Large intestine (tissue), 3 donors: ENCODE results near the gene KDM4B. TPM values are rescaled to one million over a fixed set of nuclear protein-coding genes. Genes with fewer than 3 reads are reported as not detected.
"Not testable (repeated sequence)": the region's sequence is repeated elsewhere in the genome, so short reads cannot be mapped to it uniquely, and the experiment has no call there.

Experiments
- DNase-seq, 2 donors: peaks; one replicate each; pipeline versions ENCODE4 v3.0.0 to v3.0.0-alpha.2; 2013
- H3K27ac ChIP-seq: one replicate; pipeline ENCODE4 v1.5.1; 2013; ENCODE audit warnings: low read length
- H3K27me3 ChIP-seq: 2 replicates; pipeline ENCODE4 v1.6.1; 2013; ENCODE audit warnings: low read length; ENCODE audit not compliant: control insufficient read depth, insufficient read depth
- H3K36me3 ChIP-seq: 2 replicates; pipeline ENCODE4 v1.6.1; 2013; ENCODE audit warnings: low read length; ENCODE audit not compliant: control insufficient read depth, insufficient read depth
- H3K4me1 ChIP-seq: one replicate; pipeline ENCODE4 v1.6.1; 2013; ENCODE audit warnings: low read length; ENCODE audit not compliant: control insufficient read depth, insufficient read depth
- H3K4me3 ChIP-seq: one replicate; pipeline ENCODE4 v1.5.1; 2013; ENCODE audit warnings: low read length
- H3K9me3 ChIP-seq: one replicate; pipeline ENCODE4 v1.6.1; 2013; ENCODE audit warnings: mild to moderate bottlenecking, low read depth, low read length, moderate library complexity; ENCODE audit not compliant: control insufficient read depth
- WGBS: methylation state at CpG from one replicate; pipeline ENCODE4 v1.1.5; 2013; ENCODE audit warnings: low lambda C conversion rate; ENCODE audit not compliant: insufficient coverage; 5-methylcytosine and 5-hydroxymethylcytosine counted together
- polyA plus RNA-seq: library from polyadenylated mRNA; unstranded; fragments of 120-200 nt; gene quantifications from one replicate; pipeline ENCODE4 v1.2.1, GENCODE V29; 2013

Gene KDM4B
- polyA plus RNA-seq, 1 donor: 13.7 TPM

DNA sequence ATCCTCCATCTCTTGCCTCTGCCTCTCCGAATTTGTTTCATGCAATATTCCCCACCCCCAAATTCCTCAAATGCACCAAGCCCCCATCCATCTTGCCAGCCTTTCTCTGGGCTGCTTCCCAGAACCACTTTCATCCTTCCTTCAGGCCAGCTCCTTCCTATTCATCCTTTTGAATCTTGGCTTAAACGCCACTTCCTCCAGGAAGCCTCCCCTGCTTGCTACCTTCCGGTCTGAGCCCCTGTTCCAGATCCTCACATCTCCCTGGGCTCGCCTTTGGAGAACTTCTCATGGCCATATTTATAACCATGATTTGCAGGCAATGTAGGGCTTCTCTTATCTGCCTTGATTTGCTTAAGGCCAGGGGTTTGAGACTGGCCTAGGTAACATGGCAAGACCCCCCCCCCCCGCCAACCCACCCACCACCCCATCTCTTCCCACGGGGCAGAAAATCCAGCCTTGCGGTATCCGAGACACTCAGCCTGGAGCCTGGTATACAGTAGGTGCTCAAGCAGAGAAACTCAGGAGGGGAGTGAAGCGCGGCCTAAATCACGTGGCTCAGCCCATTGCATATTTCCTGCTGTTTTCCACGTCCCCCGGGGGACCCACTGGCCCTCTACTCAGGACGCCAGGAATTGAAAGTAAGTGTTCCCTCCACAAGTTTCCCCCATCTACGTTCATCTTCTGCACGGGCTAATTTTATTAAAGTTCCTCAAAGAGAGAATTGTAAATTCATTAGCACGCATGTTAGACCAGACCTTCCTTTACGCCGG, 219.8 kb downstream of the KDM4B start:
- H3K4me1 ChIP-seq: no peaks in the 10 kb centered on the region
- peaks cover 2% of the 10 kb centered on the region for H3K27me3 ChIP-seq
- DNase-seq: no peak
- H3K9me3 ChIP-seq: no peaks in the 10 kb centered on the region
- WGBS: no CpG with 5 or more reads among the region's 19 CpGs
- no peak overlapping the region for H3K27ac ChIP-seq
- no peak overlapping the region for H3K4me3 ChIP-seq
- no peaks in the 10 kb centered on the region for H3K36me3 ChIP-seq

DNA sequence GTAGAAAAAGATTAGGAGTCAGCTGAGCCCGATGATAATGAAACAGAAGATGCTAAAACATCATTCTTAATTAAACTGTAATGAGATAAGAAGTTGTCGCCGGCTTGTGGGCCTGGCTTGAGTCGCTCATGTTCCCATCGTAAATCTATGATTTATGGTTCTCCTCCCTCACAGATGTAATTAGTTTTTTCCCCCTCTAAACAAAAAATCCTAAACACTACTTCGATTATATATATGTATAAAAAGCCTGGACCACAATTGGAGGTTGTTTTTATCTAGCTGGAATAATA, 220.3 kb downstream of the KDM4B start:
- Histone ChIP-seq H3K27ac (no peak overlapping the region), H3K36me3 (no peaks in the 10 kb centered on the region), H3K4me1 (no peaks in the 10 kb centered on the region), H3K9me3 (no peaks in the 10 kb centered on the region), H3K27me3 (peaks cover 2% of the 10 kb centered on the region), H3K4me3 (no peak overlapping the region)
- no CpG with 5 or more reads among the region's 6 CpGs for WGBS
- DNase-seq: no peak

DNA sequence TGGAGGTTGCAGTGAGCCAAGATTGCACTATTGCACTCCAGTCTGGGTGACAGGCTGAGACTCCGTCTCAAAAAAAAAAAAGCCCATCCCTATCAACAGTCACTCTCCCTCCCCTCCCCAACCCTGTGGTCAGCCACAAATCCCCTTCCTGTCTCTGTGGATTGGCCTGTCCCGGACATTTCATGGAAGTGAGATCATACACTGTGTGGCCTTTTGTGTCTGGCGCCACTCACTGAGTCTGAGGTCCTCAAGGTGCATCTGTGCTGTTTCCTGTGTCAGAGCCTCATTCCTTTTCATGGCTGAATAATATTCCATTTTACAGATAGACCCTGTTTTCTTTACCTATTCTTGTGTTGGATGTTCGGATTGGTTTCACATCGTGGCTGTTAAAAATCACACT, 222.2 kb downstream of the KDM4B start:
- Histone ChIP-seq H3K27ac (no peak overlapping the region), H3K27me3 (peaks cover under 1% of the 10 kb centered on the region), H3K4me3 (no peak overlapping the region), H3K9me3 (no peaks in the 10 kb centered on the region), H3K4me1 (no peaks in the 10 kb centered on the region), H3K36me3 (no peaks in the 10 kb centered on the region)
- DNase-seq: no peak
- WGBS: no CpG with 5 or more reads among the region's 5 CpGs

DNA sequence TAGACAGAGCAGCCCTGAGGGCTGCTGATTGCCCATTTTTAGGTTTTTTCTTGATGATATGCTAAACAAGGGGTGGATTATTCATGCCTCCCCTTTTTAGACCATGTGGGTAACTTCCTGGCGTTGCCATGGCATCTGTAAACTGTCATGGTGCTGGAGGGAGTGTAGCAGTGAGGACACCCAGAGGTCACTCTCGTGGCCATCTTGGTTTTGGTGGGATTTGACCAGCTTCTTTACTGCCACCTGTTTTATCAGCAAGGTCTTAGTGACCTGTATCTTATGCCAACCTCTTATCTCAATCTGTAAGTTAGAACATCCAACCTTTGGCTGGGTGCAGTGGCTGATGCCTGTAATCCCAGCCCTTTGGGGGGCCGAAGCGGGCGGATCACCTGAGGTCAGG, 223.7 kb downstream of the KDM4B start:
- Histone ChIP-seq H3K9me3 (no peaks in the 10 kb centered on the region), H3K4me3 (no peak overlapping the region), H3K27me3 (no peaks in the 10 kb centered on the region), H3K27ac (no peak overlapping the region), H3K36me3 (no peaks in the 10 kb centered on the region), H3K4me1 (no peaks in the 10 kb centered on the region)
- no CpG with 5 or more reads among the region's 5 CpGs for WGBS
- no peak for DNase-seq

DNA sequence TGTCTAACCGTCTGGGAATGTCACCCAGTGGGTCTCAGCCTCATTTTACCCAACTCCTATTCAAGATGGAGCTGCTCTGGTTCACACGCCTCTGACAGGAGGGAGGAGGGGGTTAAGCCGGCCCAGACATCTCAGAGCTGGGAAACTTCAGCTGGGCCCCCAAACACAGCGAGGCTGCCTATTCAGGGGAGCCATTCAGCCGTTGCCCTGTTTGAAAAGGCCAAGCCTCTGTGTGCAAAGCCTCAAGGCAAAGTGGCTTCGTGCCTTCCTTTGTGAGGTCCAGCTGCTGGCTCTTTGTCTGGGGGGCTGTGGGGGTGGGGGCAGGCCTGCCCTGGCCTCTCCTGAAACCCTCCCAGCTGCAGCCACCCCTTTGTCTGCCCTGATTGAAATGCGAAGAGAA, 224.3 kb downstream of the KDM4B start:
- Histone ChIP-seq H3K27me3 (no peaks in the 10 kb centered on the region), H3K4me1 (no peaks in the 10 kb centered on the region), H3K4me3 (no peak overlapping the region), H3K9me3 (no peaks in the 10 kb centered on the region), H3K27ac (no peak overlapping the region), H3K36me3 (no peaks in the 10 kb centered on the region)
- no peak for DNase-seq
- WGBS: no CpG with 5 or more reads among the region's 7 CpGs

DNA sequence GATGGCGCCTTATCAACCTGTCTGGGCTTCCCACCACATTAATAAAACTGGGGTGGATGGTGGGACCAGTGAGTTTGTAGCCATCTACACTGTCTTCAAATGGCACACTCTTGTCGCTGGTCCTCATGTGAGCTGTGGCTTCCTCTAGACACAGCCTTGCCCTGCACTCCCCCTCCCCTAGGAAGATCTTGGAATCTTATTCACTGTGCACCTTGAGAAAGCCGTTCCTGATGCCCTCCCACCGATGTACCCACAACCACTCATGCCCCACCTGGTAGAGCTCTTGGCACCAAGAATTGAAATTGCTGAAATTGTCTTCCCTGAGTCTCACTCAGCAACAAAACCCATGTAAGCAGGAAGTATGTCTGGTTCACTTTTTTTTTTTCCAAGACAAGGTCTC, 225.7 kb downstream of the KDM4B start:
- Histone ChIP-seq H3K36me3 (no peaks in the 10 kb centered on the region), H3K27ac (no peak overlapping the region), H3K4me3 (no peak overlapping the region), H3K9me3 (no peaks in the 10 kb centered on the region), H3K4me1 (no peaks in the 10 kb centered on the region), H3K27me3 (no peaks in the 10 kb centered on the region)
- no peak for DNase-seq
- WGBS: no CpG with 5 or more reads among the region's 4 CpGs

DNA sequence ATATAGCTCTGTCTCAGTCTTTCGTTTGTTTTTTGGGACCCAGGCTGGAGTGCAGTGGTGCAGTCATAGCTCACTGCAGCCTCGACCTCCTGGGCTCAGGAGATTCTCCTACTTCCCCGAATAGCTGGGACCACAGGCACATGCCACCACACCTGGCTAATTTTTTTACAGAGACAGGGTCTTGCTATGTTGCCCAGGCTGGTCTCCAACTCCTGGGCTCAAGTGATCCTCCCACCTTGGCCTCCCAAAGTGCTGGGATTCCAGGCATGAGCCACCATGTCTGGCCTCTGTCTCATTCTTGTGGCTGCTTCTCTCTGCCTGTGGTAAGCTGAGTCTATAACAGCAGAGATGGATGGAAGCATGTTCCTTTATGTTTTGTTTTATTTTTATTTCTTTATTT, 226.7 kb downstream of the KDM4B start:
- not testable (repeated sequence) for H3K9me3 ChIP-seq, DNase-seq, H3K27me3 ChIP-seq, H3K36me3 ChIP-seq, H3K27ac ChIP-seq, H3K4me3 ChIP-seq, H3K4me1 ChIP-seq
- no CpG with 5 or more reads among the region's 3 CpGs for WGBS

DNA sequence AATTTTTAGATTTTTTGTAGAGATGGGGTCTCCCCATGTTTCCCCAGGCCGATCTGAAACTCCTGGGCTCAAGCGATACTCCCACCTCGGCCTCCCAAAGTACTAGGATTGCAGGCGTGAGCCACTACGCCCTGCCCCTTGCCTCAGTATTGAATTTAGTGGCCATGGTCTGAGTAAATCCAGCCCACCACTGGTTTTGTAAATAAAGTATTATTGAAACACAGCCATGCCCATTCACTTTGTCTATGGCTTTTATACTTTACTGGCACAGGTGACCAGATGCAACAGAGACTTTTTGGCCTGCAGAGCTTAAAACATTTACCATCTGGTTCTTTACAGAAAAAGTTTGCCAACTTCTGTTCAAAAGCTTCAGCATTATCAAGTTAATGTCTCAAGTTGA, 227.9 kb downstream of the KDM4B start:
- H3K27me3 ChIP-seq: no peaks in the 10 kb centered on the region
- H3K9me3 ChIP-seq: no peaks in the 10 kb centered on the region
- H3K27ac ChIP-seq: no peak overlapping the region
- no peaks in the 10 kb centered on the region for H3K36me3 ChIP-seq
- H3K4me1 ChIP-seq: no peaks in the 10 kb centered on the region
- no peak for DNase-seq
- no CpG with 5 or more reads among the region's 5 CpGs for WGBS
- no peak overlapping the region for H3K4me3 ChIP-seq

DNA sequence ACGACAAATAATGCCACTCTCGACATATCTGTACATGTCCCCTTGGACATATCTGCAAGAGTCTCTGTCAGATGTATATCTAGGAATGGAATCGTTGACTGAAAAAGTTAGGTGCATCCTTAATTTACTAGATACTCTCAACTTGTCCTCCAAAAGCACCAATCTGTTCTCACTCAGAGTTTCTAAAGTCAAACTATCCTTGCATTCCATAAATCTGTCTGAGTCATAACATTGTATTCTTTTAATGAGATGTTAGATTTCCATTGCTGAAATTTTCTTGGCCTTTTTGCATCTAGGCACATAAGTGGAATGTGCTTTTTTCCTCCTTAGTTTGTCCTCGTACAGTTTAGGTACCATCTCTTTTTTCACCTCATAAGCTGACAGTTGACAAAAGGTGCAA, 231.9 kb downstream of the KDM4B start:
- no peaks in the 10 kb centered on the region for H3K27me3 ChIP-seq
- H3K36me3 ChIP-seq: no peaks in the 10 kb centered on the region
- H3K9me3 ChIP-seq: peaks cover 3% of the 10 kb centered on the region
- 100% methylated on average over 3 of the region's 4 CpGs for WGBS
- H3K27ac ChIP-seq: no peak overlapping the region
- no peak for DNase-seq
- H3K4me1 ChIP-seq: no peaks in the 10 kb centered on the region
- H3K4me3 ChIP-seq: no peak overlapping the region

DNA sequence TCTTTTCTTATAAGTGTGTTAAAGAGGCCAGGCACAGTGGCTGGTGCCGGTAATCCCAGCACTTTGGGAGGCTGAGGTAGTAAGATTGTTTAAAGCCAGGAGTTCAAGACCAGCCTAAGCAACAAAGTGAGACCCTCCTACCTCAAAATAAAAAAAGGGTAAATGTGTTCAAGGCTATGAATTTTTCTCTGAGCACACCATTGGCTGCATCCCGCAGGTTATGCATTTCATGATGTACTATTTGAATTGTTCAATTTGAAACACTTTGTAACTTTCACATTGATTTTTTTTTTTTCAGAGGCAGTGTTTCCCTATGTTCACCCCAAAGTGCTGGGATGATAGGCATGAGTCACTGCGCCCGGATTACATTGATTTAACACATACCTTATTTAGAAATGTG, 233.6 kb downstream of the KDM4B start:
- no peak for DNase-seq
- Histone ChIP-seq H3K4me1 (no peaks in the 10 kb centered on the region), H3K9me3 (peaks cover 3% of the 10 kb centered on the region), H3K27me3 (no peaks in the 10 kb centered on the region), H3K27ac (no peak overlapping the region), H3K36me3 (no peaks in the 10 kb centered on the region), H3K4me3 (no peak overlapping the region)
- 0% methylated on average over 1 of the region's 4 CpGs for WGBS
